ENCODE measurements around the gene ZNF827. TPM values are rescaled to one million over a fixed set of nuclear protein-coding genes. Genes with fewer than 3 reads are reported as not detected.

The ZNF827 gene
- total and polyA plus RNA-seq, 9 of the 15 experiments (the other 6 are each of a cell fraction or from before 2014, with no cell fraction given) = 0.07 to 0.40 TPM; not detected in 7

DNA sequence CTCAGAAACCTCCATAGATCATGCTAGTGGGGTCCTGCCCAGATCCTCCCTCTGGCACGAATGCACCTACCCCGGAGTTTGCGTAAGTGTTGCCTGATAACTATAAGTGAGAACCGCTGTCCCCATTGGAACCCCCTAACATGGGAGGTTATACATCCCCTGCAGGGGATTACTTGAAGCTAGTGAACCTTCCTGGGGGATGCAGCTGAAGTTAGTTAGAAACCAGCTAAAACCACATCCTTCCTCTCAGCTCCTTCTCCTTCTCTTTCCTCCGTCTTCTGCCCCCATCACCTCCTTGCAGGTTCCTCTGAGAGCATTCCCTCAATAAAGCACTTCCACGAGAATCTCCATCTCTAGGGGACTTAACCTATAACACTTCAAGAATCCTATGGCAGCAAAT, 95.0 kb downstream of the ZNF827 start:
- no peak for DNase-seq (ENCODE audit: extremely low read depth in 1 of 4, low spot score in 3 of 4)
- Histone ChIP-seq H3K27ac (ENCODE audit: extremely low read depth, low read depth, low read length) (no peak overlapping the region), H2AFZ (ENCODE audit: low read depth, low read length) (no peak overlapping the region), H3K27me3 (ENCODE audit: control insufficient read depth in 2 of 2, insufficient read depth in 2 of 2, low read length in 2 of 2) (peaks cover 0 to 9% of the 10 kb centered on the region in 2 experiments; a peak in 3 of 5 replicates), H3K4me1 (replicated peaks in 1 of 2; ENCODE audit: control insufficient read depth in 2 of 2, insufficient read depth in 2 of 2, low read length in 2 of 2) (no peaks in the 10 kb centered on the region), H4K20me1 (replicated peaks; ENCODE audit: control insufficient read depth, insufficient read depth, low read length) (no peaks in the 10 kb centered on the region), H3K9ac (ENCODE audit: insufficient read depth in 1 of 2, low read depth in 2 of 2, low read length in 2 of 2) (no peak overlapping the region), H3K79me2 (ENCODE audit: control insufficient read depth, insufficient read depth, low read length) (no peaks in the 10 kb centered on the region), H3K36me3 (ENCODE audit: control insufficient read depth, insufficient read depth, low read length) (no peaks in the 10 kb centered on the region), H3K4me2 (ENCODE audit: insufficient read depth, low read length) (no peak overlapping the region), H3K9me3 (replicated peaks; ENCODE audit: control insufficient read depth, insufficient read depth, low read depth, low read length) (no peaks in the 10 kb centered on the region), H3K9me1 (ENCODE audit: control insufficient read depth, insufficient read depth, low read length) (no peaks in the 10 kb centered on the region), H3K4me3 (no peak overlapping the region)
- POLR2A ChIA-PET = interaction anchor here (0.7 kb wide), 1 partner anchor 31 kb away, joined by 3 read pairs; no protein-coding TSS in a partner anchor
- ATAC-seq = no peak
- WGBS (ENCODE audit: insufficient coverage, low coverage, missing lambda C conversion rate) = 4% methylated on average over 6 of the region's 6 CpGs
- TF ChIP-seq POLR2AphosphoS2 (IDR thresholded peaks at IDR 0.05; ENCODE audit: low read length) (no peak), IRF2 (CRISPR knock-in tag; IDR thresholded peaks at IDR 0.05) (no peak), ZNF707 (CRISPR knock-in tag; conservative IDR thresholded peaks at IDR 0.05) (no peak), ZEB2 (IDR thresholded peaks at IDR 0.05) (no peak), FOXA3 (CRISPR knock-in tag; conservative IDR thresholded peaks at IDR 0.05 in 1 of 2, IDR thresholded peaks at IDR 0.05 in 1 of 2) (no peak), RNF2 (IDR thresholded peaks at IDR 0.05) (no peak), KDM2B (CRISPR knock-in tag; IDR thresholded peaks at IDR 0.05) (no peak), SAFB2 (IDR thresholded peaks at IDR 0.05; ENCODE audit: borderline replicate concordance, low read depth, low read length, severe bottlenecking) (no peak), FOXA1 (IDR thresholded peaks at IDR 0.05; ENCODE audit: borderline replicate concordance) (no peak), ZNF282 (CRISPR knock-in tag; IDR thresholded peaks at IDR 0.05) (no peak)
- TF ChIP-seq, protein P1, sequence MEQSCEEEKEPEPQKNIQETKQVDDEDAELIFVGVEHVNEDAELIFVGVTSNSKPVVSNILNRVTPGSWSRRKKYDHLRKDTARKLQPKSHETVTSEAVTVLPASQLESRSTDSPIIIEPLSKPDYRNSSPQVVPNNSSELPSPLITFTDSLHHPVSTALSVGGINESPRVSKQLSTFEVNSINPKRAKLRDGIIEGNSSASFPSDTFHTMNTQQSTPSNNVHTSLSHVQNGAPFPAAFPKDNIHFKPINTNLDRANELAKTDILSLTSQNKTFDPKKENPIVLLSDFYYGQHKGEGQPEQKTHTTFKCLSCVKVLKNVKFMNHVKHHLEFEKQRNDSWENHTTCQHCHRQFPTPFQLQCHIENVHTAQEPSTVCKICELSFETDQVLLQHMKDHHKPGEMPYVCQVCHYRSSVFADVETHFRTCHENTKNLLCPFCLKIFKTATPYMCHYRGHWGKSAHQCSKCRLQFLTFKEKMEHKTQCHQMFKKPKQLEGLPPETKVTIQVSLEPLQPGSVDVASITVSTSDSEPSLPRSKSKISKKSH (CRISPR knock-in tag; IDR thresholded peaks at IDR 0.05) = no peak
- TF ChIP-seq, protein P2, sequence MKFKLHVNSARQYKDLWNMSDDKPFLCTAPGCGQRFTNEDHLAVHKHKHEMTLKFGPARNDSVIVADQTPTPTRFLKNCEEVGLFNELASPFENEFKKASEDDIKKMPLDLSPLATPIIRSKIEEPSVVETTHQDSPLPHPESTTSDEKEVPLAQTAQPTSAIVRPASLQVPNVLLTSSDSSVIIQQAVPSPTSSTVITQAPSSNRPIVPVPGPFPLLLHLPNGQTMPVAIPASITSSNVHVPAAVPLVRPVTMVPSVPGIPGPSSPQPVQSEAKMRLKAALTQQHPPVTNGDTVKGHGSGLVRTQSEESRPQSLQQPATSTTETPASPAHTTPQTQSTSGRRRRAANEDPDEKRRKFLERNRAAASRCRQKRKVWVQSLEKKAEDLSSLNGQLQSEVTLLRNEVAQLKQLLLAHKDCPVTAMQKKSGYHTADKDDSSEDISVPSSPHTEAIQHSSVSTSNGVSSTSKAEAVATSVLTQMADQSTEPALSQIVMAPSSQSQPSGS (CRISPR knock-in tag; IDR thresholded peaks at IDR 0.05) = no peak
- TF ChIP-seq, protein P3, sequence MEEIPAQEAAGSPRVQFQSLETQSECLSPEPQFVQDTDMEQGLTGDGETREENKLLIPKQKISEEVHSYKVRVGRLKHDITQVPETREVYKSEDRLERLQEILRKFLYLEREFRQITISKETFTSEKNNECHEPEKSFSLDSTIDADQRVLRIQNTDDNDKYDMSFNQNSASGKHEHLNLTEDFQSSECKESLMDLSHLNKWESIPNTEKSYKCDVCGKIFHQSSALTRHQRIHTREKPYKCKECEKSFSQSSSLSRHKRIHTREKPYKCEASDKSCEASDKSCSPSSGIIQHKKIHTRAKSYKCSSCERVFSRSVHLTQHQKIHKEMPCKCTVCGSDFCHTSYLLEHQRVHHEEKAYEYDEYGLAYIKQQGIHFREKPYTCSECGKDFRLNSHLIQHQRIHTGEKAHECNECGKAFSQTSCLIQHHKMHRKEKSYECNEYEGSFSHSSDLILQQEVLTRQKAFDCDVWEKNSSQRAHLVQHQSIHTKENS (CRISPR knock-in tag; IDR thresholded peaks at IDR 0.05) = no peak
- TF ChIP-seq, protein P4, sequence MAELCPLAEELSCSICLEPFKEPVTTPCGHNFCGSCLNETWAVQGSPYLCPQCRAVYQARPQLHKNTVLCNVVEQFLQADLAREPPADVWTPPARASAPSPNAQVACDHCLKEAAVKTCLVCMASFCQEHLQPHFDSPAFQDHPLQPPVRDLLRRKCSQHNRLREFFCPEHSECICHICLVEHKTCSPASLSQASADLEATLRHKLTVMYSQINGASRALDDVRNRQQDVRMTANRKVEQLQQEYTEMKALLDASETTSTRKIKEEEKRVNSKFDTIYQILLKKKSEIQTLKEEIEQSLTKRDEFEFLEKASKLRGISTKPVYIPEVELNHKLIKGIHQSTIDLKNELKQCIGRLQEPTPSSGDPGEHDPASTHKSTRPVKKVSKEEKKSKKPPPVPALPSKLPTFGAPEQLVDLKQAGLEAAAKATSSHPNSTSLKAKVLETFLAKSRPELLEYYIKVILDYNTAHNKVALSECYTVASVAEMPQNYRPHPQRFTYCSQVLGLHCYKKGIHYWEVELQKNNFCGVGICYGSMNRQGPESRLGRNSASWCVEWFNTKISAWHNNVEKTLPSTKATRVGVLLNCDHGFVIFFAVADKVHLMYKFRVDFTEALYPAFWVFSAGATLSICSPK (IDR thresholded peaks at IDR 0.05; ENCODE audit: borderline replicate concordance) = no peak
- TF ChIP-seq, protein P5, sequence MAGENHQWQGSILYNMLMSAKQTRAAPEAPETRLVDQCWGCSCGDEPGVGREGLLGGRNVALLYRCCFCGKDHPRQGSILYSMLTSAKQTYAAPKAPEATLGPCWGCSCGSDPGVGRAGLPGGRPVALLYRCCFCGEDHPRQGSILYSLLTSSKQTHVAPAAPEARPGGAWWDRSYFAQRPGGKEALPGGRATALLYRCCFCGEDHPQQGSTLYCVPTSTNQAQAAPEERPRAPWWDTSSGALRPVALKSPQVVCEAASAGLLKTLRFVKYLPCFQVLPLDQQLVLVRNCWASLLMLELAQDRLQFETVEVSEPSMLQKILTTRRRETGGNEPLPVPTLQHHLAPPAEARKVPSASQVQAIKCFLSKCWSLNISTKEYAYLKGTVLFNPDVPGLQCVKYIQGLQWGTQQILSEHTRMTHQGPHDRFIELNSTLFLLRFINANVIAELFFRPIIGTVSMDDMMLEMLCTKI (IDR thresholded peaks at IDR 0.05; ENCODE audit: partially characterized antibody) = no peak
- in situ Hi-C loops (cut with MboI) (no loop called here), intact Hi-C loops (cut with micrococcal nuclease) (no loop called here)
- CTCF ChIA-PET (ENCODE audit: low intra/inter-chr PET ratio) = no interaction called here
- no peak for FAIRE-seq
- BruUV-seq (replicated peaks) = no TSS peak

Measured in K562 (cell line).